MG63 (cell line): Measurements from ENCODE around the gene SAMD10. TPM values are rescaled to one million over a fixed set of nuclear protein-coding genes. Genes with fewer than 3 reads are reported as not detected.
"Not testable (repeated sequence)": the region's sequence is repeated elsewhere in the genome, so short reads cannot be mapped to it uniquely, and the experiment has no call there.

Experiments used
- DNase-seq: peaks from one replicate; pipeline ENCODE4 v3.0.0-alpha.2; 2020
- H3K27me3 ChIP-seq: fragments of 250-450 bp; sonication (Bioruptor Pico); 2 replicates; pipeline ENCODE4 v1.5.1; 2020; ENCODE audit warnings: mild to moderate bottlenecking, moderate library complexity
- H3K36me3 ChIP-seq: fragments of 250-450 bp; sonication (Bioruptor Pico); 2 replicates; pipeline ENCODE4 v1.5.1; 2020; ENCODE audit warnings: mild to moderate bottlenecking, moderate library complexity
- H3K4me3 ChIP-seq: fragments of 250-450 bp; sonication (Bioruptor Pico); 2 replicates; pipeline ENCODE4 v1.5.1; 2020; ENCODE audit warnings: mild to moderate bottlenecking, moderate library complexity
- H3K9me3 ChIP-seq: fragments of 250-450 bp; sonication (Bioruptor Pico); 2 replicates; pipeline ENCODE4 v1.5.1; 2020; ENCODE audit warnings: mild to moderate bottlenecking, moderate library complexity
- total RNA-seq: library from RNA; depleted of rRNA; stranded (reverse); fragments of >200 nt; shearing (Covaris generic); gene quantifications from 2 replicates; pipeline ENCODE4 v1.2.3, GENCODE V29; 2014; ENCODE audit warnings: low replicate concordance

The SAMD10 gene
- total RNA-seq, 1 experiment from 2014 or later: 0.07 TPM

DNA sequence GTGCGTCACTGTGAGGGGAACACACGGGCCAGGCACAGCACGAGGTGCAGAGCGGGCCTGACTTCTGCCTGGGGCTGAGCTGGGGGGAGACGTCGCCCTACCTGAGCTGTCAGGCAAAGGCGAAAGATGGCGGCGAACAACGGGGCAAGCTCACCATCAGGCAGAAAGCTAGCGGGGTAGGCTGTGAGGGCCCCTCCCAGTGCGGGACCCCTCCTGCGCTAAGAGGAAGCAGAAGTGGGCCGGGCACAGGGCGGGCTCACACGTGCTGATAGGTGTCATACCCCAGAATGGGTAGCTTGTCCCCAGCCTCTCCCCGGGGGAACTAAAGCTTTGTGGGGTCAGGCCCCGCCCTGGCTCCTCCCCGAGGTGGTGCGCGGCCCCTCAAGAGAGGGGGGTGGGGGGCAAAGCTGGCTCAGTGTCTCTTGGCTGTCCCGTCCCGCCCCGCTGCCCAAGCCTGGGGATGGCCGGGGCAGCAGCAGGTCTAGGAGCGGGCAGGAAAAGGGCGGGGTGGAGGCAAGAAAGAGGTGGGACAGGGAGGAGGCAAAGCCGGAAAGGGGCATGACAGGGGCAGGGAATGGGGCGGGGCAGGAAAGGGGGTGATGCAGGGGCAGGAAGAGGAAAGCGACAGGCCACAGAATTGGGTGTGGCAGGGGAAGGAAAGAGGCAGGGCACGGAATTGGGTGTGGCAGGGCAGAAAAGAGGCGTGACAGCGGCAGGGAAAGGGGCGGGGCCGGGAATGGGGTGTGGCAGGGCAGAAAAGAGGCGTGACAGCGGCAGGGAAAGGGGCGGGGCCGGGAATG lies 38.0 kb downstream of the SAMD10 start:
- peak; percentile 46 for DNase-seq
- H3K4me3 ChIP-seq: no peak overlapping the region
- H3K36me3 ChIP-seq: peaks cover 68% of the 10 kb centered on the region
- H3K9me3 ChIP-seq: no peaks in the 10 kb centered on the region
- no peaks in the 10 kb centered on the region for H3K27me3 ChIP-seq

DNA sequence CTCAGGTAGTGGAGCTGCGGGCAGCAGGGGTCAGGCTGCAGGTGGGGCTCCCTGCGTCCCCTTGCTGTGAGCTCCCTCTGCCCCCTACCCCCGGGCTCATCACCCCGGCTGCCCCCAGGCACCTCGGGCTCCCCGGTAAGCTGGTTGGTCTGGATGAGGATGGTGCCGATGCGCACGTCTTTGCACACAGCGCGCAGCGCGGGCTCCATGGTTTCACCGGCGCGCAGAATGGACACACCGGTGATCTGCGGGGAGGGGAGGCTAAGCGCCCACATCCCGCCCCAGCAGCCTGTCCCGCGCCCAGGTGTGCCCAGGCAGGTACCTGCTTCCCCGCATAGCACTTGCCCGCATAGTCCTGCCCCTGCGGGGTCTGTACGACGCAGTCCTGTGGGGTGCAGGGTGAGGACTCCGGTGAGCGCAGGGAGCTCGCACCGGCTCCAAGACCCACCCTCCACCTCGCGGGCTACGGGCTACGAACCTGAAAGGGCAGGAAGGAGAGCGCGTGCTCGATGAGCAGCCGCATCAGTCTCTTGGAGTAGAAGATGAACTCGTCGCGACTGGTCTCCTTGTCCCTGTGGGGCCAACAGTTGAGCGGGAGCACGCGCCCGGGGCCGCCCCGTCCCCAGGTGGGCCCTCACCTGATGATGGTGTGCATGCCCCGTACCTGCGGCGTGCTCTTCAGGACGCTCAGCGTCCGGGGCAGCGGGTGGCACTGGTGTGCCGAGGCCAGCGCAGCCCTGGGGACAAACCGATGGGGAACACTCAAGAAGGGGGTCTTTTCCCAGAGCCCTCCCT lies 38.8 kb downstream of the SAMD10 start:
- Histone ChIP-seq H3K4me3 (no peak overlapping the region), H3K36me3 (peaks cover 70% of the 10 kb centered on the region), H3K9me3 (no peaks in the 10 kb centered on the region), H3K27me3 (no peaks in the 10 kb centered on the region)
- DNase-seq: no peak

DNA sequence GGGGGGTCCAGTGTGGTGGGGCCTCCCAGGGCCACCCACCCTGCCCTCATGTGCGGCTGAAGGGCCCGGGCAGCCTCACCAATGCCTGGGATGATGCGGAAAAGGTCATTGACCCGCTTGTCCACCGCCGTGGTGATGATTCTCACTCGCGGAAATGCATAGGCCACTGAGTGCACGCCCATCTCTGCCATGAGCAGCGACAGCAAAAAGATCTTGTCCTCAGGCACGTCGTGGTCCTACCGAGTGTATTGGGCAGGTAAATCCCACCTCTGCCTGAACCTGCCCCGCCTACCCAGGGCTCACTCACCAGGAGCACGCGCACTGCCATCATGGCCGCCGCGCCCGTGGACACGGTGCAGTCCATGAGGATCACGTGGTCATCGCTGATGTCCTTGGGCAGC lies 39.4 kb downstream of the SAMD10 start:
- peaks cover 70% of the 10 kb centered on the region for H3K36me3 ChIP-seq
- H3K4me3 ChIP-seq: no peak overlapping the region
- no peaks in the 10 kb centered on the region for H3K9me3 ChIP-seq
- H3K27me3 ChIP-seq: no peaks in the 10 kb centered on the region
- no peak for DNase-seq

GRCh38 chr20:63939061-63939935 lies 40.1 kb downstream of the SAMD10 start:
- Histone ChIP-seq H3K4me3 (no peak overlapping the region), H3K9me3 (no peaks in the 10 kb centered on the region), H3K36me3 (peaks cover 70% of the 10 kb centered on the region), H3K27me3 (no peaks in the 10 kb centered on the region)
- no peak for DNase-seq

GRCh38 chr20:63937596-63937995 lies 41.8 kb downstream of the SAMD10 start:
- H3K4me3 ChIP-seq: no peak overlapping the region
- no peaks in the 10 kb centered on the region for H3K27me3 ChIP-seq
- H3K9me3 ChIP-seq: no peaks in the 10 kb centered on the region
- peaks cover 73% of the 10 kb centered on the region for H3K36me3 ChIP-seq
- no peak for DNase-seq

- no peak for DNase-seq
- Histone ChIP-seq H3K36me3 (peaks cover 77% of the 10 kb centered on the region), H3K9me3 (no peaks in the 10 kb centered on the region), H3K27me3 (no peaks in the 10 kb centered on the region), H3K4me3 (no peak overlapping the region)
Measured at GRCh38 chr20:63935447-63935846, 44.0 kb downstream of the SAMD10 start.

DNA sequence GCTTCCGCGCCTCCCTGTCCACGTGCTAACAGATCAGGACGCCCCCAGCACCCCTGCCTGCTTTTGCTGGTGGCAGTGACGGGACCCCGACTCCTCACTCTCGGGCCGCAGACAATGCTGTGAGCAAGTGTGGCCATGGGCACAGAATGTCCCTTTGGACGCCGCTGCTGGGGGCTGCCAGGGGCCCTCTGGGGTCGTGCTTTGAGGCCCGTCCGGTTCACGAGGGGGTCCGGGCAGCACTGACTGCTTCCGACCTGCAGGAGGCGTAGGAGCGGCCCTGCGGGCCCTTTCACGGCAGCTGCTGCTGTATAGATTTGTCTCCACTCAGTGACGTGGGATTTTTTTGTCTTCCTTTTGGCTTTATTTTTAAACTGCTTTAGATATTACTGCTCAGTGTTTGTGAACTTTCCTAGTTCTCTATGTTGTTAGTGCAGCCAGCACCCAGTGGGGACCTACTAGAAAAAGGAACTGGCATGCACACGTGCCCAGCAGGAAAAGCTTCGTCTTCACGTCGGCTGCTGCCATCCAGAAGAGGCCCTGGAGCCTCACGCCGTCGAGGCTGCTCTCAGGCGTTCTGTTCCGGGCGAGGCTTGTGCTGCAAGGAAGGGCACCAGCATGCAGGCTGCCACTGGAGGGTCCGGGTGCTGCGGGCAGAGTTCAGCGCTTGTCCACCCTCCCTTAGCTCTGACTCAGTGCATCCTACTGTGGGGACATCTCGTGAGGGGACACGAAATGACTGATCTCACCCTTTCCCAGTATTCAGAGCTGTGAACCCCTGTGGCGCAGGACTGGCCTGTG lies 45.0 kb downstream of the SAMD10 start:
- Histone ChIP-seq H3K27me3 (no peaks in the 10 kb centered on the region), H3K9me3 (no peaks in the 10 kb centered on the region), H3K36me3 (peaks cover 73% of the 10 kb centered on the region), H3K4me3 (no peak overlapping the region)
- no peak for DNase-seq

- Histone ChIP-seq H3K4me3 (no peak overlapping the region), H3K36me3 (peaks cover 72% of the 10 kb centered on the region), H3K9me3 (no peaks in the 10 kb centered on the region), H3K27me3 (no peaks in the 10 kb centered on the region)
- no peak for DNase-seq
Measured at GRCh38 chr20:63933646-63934045, 45.8 kb downstream of the SAMD10 start.

DNA sequence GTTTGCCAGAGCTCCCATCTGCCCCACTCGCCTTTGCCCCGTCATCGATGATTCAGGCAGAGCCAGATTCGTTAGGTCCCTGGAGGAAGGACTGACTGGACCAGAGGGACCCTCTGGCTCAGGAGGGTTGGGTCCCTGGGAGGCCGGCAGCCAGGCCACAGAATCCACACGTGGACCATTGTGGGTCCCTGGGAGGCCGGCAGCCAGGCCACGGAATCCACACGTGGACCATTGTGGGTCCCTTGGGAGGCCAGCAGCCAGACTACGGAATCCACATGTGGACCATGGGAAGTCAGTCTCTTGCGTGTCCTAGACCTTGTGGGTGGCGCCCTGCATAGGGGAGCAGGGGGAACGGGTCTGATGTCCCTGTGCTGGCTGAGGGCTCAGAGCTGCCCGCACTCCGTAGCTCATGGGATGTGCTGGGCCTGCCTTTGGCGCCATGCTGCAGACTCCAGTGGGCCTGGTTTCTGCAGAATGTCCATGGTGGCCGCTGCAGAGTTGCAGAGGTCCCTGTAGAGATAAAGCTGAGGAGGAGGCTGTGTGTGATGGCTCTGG lies 46.8 kb downstream of the SAMD10 start:
- no peak overlapping the region for H3K4me3 ChIP-seq
- no peaks in the 10 kb centered on the region for H3K9me3 ChIP-seq
- no peak for DNase-seq
- peaks cover 75% of the 10 kb centered on the region for H3K36me3 ChIP-seq
- no peaks in the 10 kb centered on the region for H3K27me3 ChIP-seq

GRCh38 chr20:63931735-63932134 lies 47.7 kb downstream of the SAMD10 start:
- no peak overlapping the region for H3K4me3 ChIP-seq
- H3K9me3 ChIP-seq: no peaks in the 10 kb centered on the region
- H3K27me3 ChIP-seq: no peaks in the 10 kb centered on the region
- H3K36me3 ChIP-seq: peaks cover 85% of the 10 kb centered on the region
- no peak for DNase-seq

- Histone ChIP-seq H3K27me3 (no peaks in the 10 kb centered on the region), H3K9me3 (no peaks in the 10 kb centered on the region), H3K36me3 (peaks cover 86% of the 10 kb centered on the region), H3K4me3 (no peak overlapping the region)
- no peak for DNase-seq
Measured at GRCh38 chr20:63930971-63931553, 48.4 kb downstream of the SAMD10 start.

GRCh38 chr20:63929473-63929883 lies 50.0 kb downstream of the SAMD10 start:
- not testable (repeated sequence) for H3K27me3 ChIP-seq, H3K4me3 ChIP-seq, DNase-seq, H3K9me3 ChIP-seq
- peaks cover 71% of the 10 kb centered on the region for H3K36me3 ChIP-seq

- Histone ChIP-seq H3K36me3 (peaks cover 71% of the 10 kb centered on the region), H3K9me3 (no peaks in the 10 kb centered on the region), H3K27me3 (no peaks in the 10 kb centered on the region), H3K4me3 (no peak overlapping the region)
- DNase-seq: no peak
Measured at GRCh38 chr20:63929071-63929470, 50.4 kb downstream of the SAMD10 start.

DNA sequence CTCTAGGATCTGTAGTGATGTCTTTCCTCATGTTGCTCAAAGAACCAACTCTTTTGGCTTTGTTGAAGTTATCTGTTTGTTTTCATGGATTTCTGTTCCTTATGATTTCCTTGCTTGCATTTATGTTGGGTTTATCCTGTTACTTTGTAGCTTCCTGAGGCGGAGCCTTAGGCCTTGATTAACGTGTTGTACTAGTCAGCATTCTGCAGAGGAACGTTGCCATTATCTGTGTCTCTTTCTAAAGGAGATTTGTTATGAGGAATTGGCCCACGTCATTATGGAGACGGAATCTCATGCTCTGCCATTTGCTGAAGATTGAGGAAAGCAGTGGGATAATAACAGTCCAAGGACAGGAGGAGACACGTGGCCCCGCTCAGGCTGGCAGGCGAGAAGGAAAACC lies 53.1 kb downstream of the SAMD10 start:
- no peak overlapping the region for H3K4me3 ChIP-seq
- no peaks in the 10 kb centered on the region for H3K9me3 ChIP-seq
- no peak for DNase-seq
- peaks cover 59% of the 10 kb centered on the region for H3K36me3 ChIP-seq
- H3K27me3 ChIP-seq: no peaks in the 10 kb centered on the region

DNA sequence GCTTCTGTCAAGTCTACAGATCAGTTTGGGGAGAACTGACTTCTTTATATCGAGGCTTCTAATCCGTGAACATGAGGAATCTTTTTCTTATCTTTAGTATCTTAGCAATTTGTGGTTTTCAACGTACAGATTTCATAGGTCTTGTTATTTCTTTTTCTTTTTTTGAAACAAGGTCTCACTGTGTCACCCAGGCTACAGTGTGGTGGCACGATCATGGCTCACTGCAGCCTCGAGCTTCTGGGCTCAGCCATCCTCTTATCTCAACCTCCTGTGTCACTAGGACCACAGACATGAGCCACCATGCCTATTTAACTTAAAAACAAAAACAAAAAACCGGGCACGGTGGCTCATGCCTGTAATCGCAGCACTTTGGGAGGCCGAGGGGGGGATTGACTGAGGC lies 55.2 kb downstream of the SAMD10 start:
- no peaks in the 10 kb centered on the region for H3K27me3 ChIP-seq
- no peak for DNase-seq
- H3K9me3 ChIP-seq: no peaks in the 10 kb centered on the region
- H3K36me3 ChIP-seq: peaks cover 55% of the 10 kb centered on the region
- no peak overlapping the region for H3K4me3 ChIP-seq
